GM19438 (cell line): ENCODE measurements around the gene EMC1.
"Not testable (repeated sequence)": the region's sequence is repeated elsewhere in the genome, so short reads cannot be mapped to it uniquely, and the experiment has no call there.

Source experiments
- ATAC-seq: cut with Tn5 transposase; IDR thresholded peaks from one replicate; pipeline ENCODE4 v1.9.1; 2021; ENCODE audit warnings: low read depth; ENCODE audit not compliant: unreplicated experiment

EMC1 gene

DNA sequence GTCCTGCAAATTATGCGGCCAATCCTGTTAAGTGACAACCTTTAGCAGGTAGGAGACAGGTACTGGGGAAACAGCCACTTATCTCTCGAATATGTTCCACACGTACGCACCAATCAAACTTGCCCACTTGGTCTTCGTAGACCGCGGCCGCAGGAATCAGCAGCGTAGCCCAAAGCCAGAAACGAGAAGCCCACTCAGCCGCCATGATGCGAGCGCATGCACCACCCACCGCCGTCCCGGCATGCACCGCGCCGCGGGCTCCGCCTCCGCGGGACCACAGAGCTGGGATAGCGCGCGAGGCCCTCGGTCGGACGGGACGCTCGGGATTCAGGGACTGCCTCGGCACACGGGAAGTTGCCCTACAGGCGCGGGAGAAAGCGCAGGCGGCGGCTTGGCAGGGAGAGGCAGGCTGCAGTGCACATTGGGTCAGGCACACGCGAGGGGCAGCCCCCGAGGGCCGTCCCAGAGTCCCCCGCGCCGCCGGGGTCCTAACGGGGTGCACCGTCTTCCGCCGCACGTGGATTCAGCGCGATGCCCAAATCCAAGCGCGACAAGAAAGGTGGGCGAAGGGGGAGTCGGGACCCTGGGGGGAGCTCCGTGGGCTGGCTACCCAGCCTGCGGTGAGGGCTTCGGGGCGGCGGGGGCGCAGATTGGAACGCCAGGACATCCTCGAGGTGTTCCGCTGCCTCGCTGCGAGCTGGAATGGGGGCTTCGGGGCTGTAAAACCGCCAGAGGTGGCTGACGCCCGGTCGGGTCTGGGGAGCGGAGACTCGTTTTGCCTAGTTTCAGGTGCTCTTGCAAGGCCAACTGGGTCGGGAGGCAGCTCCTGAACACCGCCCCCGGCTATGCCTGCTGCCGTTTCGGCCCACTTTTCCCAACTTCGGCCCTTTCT, at the start of gene EMC1, which contains the start of gene MRTO4:
Gene EMC1 (minus strand): TSS at position 220 of the 892 bp plus-strand sequence. CDS start 15 bp downstream, at position 205.
Gene MRTO4 (plus strand): TSS at position 501 of the 892 bp plus-strand sequence. CDS start 31 bp downstream, at position 532.
- peak; percentile 80 for ATAC-seq

DNA sequence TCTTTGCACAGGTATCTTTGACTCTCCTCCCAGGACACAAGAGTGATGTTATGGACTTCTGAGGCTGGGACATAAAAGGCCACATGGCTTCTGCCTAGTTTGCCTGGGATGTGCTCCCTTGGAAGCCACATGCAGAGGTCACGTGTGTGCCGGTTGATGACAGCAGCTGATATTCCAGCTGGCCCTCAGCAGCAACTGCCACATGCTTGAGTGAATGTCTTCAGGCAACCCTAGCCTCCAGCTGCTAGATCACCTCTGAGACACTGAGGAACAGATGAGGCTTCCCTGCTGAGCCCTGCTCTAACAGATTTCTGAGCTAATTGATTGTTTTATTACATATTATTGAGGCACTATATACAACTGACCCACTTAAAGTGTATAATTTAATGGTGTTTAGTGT, 48.9 kb upstream of the EMC1 start:
- no peak for ATAC-seq

DNA sequence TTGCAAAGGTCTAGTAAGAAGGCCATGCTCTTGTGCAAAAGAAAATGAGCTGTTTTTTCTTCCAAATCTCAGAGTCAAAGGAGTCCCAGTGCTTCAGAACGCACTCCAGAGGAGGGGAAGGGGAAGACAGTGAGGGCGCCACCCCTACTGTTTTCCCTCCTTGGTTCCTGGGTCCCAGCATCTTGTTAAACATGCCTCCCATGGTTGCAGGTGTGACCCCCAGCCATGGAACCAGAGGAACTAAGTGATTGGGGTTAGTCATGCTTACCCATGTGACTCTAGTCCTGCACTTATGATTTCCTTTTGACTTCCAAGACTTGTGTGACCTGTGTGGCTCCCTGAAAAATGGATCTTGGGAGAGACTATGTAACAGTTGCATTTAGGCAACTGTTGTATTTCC, 43.3 kb upstream of the EMC1 start:
- no peak for ATAC-seq

DNA sequence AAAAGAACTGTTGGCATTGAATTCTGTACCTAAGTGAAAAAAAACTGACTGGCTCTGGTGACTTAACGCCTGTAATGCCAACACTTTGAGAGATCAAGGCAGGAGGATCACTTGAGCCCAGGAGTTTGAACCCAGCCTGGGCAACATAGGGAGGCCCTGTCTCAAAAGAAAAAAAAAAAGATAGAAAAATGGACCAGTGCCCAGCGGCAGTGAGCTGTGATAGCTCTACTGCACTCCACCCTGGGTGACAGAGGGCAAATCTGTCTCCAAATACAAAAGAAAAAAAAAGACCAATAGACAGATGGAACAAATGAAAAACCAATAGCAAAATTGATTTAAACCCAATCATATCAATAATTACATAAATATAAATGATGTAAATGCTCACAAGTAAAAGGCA, 37.9 kb upstream of the EMC1 start:
- ATAC-seq, result no peak

DNA sequence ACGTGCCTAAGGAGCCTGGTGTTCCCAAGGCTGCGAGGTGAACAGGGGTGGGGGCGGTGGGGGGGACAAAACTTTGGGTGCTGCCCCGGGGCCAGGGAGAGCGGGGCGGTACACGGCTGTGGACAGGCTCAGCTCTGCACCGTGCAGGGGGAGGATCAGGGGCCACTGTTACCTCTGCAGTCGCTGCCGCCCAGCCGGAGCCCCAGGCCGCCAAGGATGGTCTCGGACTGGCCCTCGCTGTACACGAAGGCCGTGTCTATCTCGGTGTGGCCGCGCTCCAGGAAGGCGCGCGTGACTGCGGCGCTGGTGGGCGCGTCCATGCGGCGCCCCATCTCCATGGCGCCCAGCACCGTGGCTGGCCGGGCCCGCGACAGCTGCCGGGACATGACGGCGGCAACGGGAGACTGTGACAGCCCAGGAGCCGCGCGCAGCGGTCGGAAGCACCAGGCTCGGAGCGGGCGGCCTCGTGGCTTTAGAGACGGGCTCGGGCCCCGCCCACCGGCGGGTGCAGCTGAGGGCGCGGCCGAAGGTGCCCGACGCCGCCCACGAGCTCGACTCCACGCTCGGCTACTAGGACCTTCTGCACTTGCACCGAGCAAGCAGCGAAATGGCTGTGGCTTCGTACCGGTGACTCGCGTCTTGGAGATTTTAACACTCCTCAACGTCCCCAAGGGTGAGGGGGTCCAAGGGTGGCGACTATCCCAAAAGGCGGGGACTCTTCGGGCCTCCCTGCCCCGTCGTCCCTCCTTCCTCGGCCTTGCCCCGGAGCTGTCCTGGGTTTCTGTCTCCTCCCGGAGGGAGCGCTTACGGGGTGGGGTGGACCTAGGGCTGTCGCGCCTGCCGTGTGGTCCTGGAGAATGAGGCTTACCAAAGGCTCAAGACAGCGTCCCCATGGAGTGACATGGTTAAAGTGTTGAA, 37.3 kb upstream of the EMC1 start, which contains the start of gene AKR7A3:
Gene AKR7A3 (minus strand): TSS at position 447 of the 918 bp plus-strand sequence. CDS start 61 bp downstream, at position 386.
- not testable (repeated sequence) for ATAC-seq

DNA sequence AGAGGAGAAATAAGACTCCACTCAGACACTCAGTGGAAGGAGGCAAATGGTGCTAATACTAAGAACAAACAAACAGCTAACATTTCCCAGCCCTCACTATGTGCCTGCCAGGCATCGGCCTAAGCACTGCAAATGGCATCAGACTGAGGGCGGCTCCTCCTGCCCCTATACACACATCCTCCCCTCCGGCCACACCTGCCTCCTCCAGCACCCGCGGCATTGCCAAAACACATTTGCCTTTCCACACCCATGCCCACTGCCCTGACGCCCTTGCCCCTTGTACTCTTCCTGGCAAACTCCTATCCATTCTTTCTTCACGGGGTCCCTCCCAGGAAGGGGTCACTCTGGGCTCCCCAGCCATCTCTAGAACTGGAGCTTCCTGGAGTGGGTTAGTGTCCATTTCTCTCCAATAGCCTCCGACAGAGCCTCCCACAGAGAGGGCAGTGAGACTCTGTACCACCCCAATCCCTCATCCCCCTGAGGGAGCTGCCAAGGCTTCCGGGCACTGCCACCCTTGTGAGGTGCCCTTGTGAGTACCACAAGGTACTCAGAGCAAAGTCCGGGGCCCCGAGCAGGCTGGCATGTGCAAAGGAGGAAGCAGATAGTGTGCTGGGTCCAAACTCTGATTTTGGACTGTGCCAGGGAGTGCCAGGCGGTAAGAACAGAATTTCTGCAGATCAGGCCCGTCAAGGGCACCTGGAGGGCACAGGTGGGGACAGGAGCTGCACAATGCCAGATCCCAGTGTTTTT, 36.3 kb upstream of the EMC1 start:
- no peak for ATAC-seq

- not testable (repeated sequence) for ATAC-seq
Measured at GRCh38 chr1:19285807-19286206, 34.5 kb upstream of the EMC1 start.

- not testable (repeated sequence) for ATAC-seq
Measured at GRCh38 chr1:19285366-19285765, 34.0 kb upstream of the EMC1 start.

DNA sequence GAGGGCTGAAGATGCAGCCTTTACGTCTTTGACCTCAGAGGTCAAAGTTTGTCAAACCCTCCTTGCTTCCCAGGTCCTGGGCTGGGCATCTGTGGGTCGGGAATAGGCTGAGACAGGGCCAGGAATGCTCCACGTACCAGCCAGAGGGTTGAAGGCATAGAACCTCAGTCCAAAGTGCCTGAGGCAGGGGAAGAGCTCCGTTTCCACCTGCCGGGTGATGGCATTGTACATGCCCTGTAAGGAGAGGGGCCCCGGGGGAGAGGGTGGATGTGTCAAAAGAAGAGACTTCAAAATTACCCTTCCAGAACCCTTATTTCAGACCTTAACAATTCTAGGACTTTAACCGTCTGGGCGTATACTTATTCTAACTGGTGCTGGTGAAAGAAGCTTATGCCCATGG, 33.6 kb upstream of the EMC1 start:
- ATAC-seq, result no peak

DNA sequence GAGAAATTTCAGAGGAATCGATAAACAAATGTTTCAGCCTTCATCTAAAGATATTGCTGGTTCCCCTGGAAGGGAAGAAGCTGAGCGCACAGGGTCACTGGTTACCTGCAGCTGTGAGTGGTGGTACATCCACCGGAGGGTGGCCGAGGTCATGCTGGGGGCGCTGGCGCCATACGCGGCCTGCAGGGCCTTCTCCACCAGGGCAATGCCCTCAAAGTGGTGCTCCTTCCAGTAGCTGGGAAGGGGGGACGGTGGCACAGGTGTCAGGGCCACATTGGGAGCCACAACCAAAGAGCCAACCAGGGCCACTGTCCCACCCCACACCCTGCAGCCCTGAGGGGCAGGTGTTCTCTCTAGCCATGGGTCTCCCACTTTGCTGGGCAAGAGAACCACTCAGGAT, 32.6 kb upstream of the EMC1 start:
- no peak for ATAC-seq

DNA sequence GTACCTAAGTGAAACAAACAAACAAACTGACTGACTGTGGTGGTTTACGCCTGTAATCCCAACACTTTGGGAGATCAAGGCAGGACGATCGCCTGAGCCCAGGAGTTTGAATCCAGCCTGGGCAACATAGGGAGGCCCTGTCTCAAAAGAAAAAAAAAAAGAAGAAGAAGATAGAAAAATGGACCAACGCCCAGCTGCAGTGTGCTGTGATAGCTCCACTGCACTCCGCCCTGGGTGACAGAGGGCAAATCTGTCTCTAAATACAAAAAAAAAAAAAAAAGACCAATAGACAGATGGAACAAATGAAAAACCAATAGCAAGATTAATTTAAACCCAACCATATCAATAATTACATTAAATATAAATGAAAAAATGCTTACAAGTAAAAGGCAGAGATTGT, 23.3 kb upstream of the EMC1 start:
- ATAC-seq, result no peak

GRCh38 chr1:19273844-19274531, 22.7 kb upstream of the EMC1 start:
- ATAC-seq, result not testable (repeated sequence)

DNA sequence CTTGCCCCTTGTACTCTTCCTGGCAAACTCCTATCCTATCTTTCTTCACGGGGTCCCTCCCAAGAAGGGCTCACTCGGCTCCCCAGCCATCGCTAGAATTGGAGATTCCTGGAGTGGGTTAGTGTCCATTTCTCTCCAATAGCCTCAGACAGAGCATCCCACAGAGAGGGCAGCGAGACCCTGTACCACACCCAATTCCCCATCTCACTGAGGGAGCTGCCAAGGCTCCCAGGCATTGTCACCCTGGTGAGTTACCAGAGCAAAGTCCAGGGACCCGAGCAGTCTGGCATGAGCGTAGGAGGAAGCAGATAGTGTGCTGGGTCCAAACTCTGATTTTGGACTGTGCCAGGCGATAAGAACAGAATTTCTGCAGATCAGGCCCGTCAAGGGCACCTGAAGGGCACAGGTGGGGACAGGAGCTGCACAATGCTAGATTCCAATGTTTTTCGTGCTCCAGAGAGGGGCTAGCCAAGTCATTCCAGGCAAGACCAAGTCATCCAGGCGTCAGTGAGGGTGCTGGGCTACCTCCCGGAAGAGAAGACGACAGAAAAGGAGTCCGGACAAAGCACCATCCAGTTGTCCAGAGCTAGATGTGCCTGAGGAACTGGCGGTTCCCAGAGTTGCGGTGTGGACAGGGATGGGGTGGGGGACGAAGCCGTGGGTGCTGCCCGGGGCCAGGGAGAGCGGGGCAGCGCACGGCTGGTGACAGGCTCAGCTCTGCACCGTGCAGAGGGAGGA, 22.0 kb upstream of the EMC1 start:
- no peak for ATAC-seq

GRCh38 chr1:19272064-19272463, 20.7 kb upstream of the EMC1 start:
- ATAC-seq, result no peak

- not testable (repeated sequence) for ATAC-seq
Measured at GRCh38 chr1:19270343-19270730, 19.0 kb upstream of the EMC1 start.

DNA sequence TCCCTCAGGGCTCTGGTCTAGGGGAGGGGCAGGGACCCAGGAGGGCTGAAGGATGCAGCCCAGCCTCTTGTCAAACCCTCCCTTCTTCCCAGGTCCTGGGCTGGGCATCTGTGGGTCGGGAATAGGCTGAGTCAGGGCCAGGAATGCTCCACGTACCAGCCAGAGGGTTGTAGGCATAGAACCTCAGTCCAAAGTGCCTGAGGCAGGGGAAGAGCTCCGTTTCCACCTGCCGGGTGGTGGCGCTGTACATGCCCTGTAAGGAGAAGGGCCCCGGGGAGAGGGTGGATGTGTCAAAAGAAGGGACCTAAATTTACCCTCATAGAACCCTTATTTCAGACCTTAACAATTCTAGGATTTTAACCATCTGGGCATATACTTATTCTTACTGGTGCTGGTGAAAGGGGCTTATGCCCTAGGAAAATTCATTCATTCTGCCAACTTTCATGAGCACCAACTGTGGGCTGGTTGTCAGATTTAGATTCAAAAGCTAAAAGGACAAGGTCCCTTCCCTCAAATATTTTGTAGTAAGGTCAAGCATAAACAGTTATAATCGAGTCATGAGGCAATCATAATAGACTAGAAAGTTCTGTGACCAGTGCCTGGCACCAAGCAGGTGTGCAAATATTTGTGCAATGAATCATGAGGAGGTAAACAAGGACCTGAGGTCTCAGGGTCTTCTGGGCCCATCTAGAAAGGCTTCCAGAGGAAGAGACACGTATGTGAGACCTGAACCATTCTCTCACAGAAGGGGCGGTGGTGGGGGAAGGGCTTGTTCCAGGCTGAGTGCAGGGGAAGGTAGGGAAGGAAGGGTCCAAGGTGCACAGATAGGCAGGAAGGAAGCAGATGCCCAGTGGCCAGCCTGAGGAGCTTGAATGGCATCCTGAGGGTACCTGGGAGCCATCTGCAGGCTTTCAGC, 18.4 kb upstream of the EMC1 start:
- not testable (repeated sequence) for ATAC-seq

- no peak for ATAC-seq
Measured at GRCh38 chr1:19268445-19268844, 17.1 kb upstream of the EMC1 start.

DNA sequence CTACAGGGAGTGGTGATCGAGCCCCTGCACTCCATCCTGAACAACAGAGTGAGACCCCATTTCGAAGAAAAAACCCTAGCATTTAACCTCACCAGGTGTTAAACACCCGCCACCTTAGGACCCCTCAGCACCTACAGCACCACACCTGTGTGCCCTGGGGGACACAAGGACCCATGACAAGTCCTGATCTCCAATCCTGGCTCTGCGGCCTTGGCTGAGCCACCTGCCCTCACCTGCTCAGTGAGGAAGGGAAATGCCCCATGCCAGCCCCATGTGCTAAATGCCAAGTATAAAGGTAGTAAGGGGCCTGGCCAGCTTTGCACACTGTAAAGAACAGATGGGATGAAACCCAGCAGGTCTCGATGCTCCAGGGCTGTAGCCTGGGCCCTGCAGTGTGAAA, 11.4 kb upstream of the EMC1 start:
- ATAC-seq, result no peak
